CD14-positive monocyte (primary cell): ENCODE results near the gene CISH. TPM values are rescaled to one million over a fixed set of nuclear protein-coding genes. Genes with fewer than 3 reads are reported as not detected.
A peak's percentile ranks its signal among the peaks of the same experiment; 100 is the strongest.

ENCODE experiments used
- DNase-seq, 3 donors: peaks; one replicate each; pipeline ENCODE4 v3.0.0-alpha.2; 2011 to 2022
- H2AFZ ChIP-seq: 2 replicates; pipeline ENCODE4 v1.6.0; 2012; ENCODE audit warnings: mild to moderate bottlenecking, low read depth, low read length, inconsistent platforms; ENCODE audit not compliant: insufficient read depth, poor library complexity, severe bottlenecking
- H3K27ac ChIP-seq, 2 donors: 1 replicate in 1 of 2; 2 replicates in 1 of 2; pipeline ENCODE4 v1.5.1; 2012 to 2013; ENCODE audit warnings: low read length in 2 of 2, control low read depth in 1 of 2, inconsistent platforms in 1 of 2, low read depth in 1 of 2, mild to moderate bottlenecking in 1 of 2
- H3K27me3 ChIP-seq, 2 donors: one replicate each; pipeline versions ENCODE4 v1.6.0 to v1.6.1; 2011 to 2013; ENCODE audit warnings: low read length in 2 of 2; ENCODE audit not compliant: control insufficient read depth in 2 of 2, insufficient read depth in 2 of 2
- H3K36me3 ChIP-seq, 2 donors: replicated peaks in 1 of 2; 1 replicate in 1 of 2; 2 replicates in 1 of 2; pipeline versions ENCODE4 v1.5.1 to v1.6.1; 2012 to 2013; ENCODE audit warnings: low read length in 2 of 2, control low read depth in 1 of 2, inconsistent platforms in 1 of 2, mild to moderate bottlenecking in 1 of 2; ENCODE audit not compliant: insufficient read depth in 2 of 2, control insufficient read depth in 1 of 2
- H3K4me1 ChIP-seq, 2 donors: 1 replicate in 1 of 2; 2 replicates in 1 of 2; pipeline versions ENCODE4 v1.5.1 to v1.6.1; 2012 to 2013; ENCODE audit warnings: low read length in 2 of 2, control low read depth in 1 of 2, inconsistent platforms in 1 of 2, mild to moderate bottlenecking in 1 of 2, moderate library complexity in 1 of 2; ENCODE audit not compliant: insufficient read depth in 2 of 2, control insufficient read depth in 1 of 2
- H3K4me2 ChIP-seq: replicated peaks from 2 replicates; pipeline ENCODE3; 2012; ENCODE audit warnings: low read length, moderate library complexity, mild to moderate bottlenecking; ENCODE audit not compliant: poor library complexity, severe bottlenecking; ENCODE audit errors: extremely low read depth
- H3K4me3 ChIP-seq, 3 experiments: fragments of 200-600 bp in 1 of 3; sonication (generic) in 1 of 3; replicated peaks in 1 of 3; 1 replicate in 2 of 3; 2 replicates in 1 of 3; pipeline ENCODE4 v1.5.1; 2011 to 2013; ENCODE audit warnings: low read length in 3 of 3, mild to moderate bottlenecking in 3 of 3, control low read depth in 2 of 3, low read depth in 2 of 3, inconsistent platforms in 1 of 3, moderate library complexity in 1 of 3
- H3K79me2 ChIP-seq: 2 replicates; pipeline ENCODE4 v1.6.0; 2012; ENCODE audit warnings: mild to moderate bottlenecking, control low read depth, inconsistent platforms, low read length, moderate library complexity; ENCODE audit not compliant: insufficient read depth
- H3K9ac ChIP-seq: 2 replicates; pipeline ENCODE4 v1.6.0; 2017; ENCODE audit warnings: low read length, mild to moderate bottlenecking; ENCODE audit not compliant: insufficient read depth, poor library complexity, severe bottlenecking
- H3K9me3 ChIP-seq, 2 donors: replicated peaks in 1 of 2; 1 replicate in 1 of 2; 2 replicates in 1 of 2; pipeline versions ENCODE4 v1.5.1 to v1.6.1; 2012 to 2013; ENCODE audit warnings: low read length in 2 of 2, control low read depth in 1 of 2; ENCODE audit not compliant: control insufficient read depth in 1 of 2, insufficient read depth in 1 of 2
- H4K20me1 ChIP-seq: 2 replicates; pipeline ENCODE4 v1.6.0; 2012; ENCODE audit warnings: mild to moderate bottlenecking, low read length, control low read depth, moderate library complexity; ENCODE audit not compliant: insufficient read depth
- H3K27ac Mint-ChIP-seq, 7 donors: one replicate each; pipeline ENCODE4 v1.8.0; 2020; ENCODE audit warnings: mild to moderate bottlenecking in 7 of 7, mixed read lengths in 7 of 7, moderate library complexity in 6 of 7, inconsistent platforms in 2 of 7
- H3K27me3 Mint-ChIP-seq, 3 donors: one replicate each; pipeline ENCODE4 v1.8.0; 2021 to 2022; ENCODE audit warnings: low read depth in 3 of 3, mild to moderate bottlenecking in 3 of 3, mixed read lengths in 3 of 3, moderate library complexity in 3 of 3, inconsistent platforms in 1 of 3
- H3K36me3 Mint-ChIP-seq, 2 donors: one replicate each; pipeline ENCODE4 v1.8.0; 2020; ENCODE audit warnings: mixed read lengths in 2 of 2, inconsistent platforms in 1 of 2, mild to moderate bottlenecking in 1 of 2
- H3K4me1 Mint-ChIP-seq: one replicate; pipeline ENCODE4 v1.8.0; 2020; ENCODE audit warnings: mild to moderate bottlenecking, mixed read lengths
- H3K4me3 Mint-ChIP-seq, 2 donors: one replicate each; pipeline ENCODE4 v1.8.0; 2020; ENCODE audit warnings: mild to moderate bottlenecking in 2 of 2, mixed read lengths in 2 of 2, moderate library complexity in 1 of 2
- H3K9me3 Mint-ChIP-seq, 7 donors: one replicate each; pipeline ENCODE4 v1.8.0; 2020 to 2022; ENCODE audit warnings: mixed read lengths in 7 of 7, mild to moderate bottlenecking in 6 of 7, moderate library complexity in 6 of 7, inconsistent platforms in 2 of 7
- CTCF ChIP-seq: fragments of 200-600 bp; IDR thresholded peaks from one replicate; pipeline ENCODE4 v1.8.0; 2022; ENCODE audit warnings: antibody characterized with exemption, mild to moderate bottlenecking
- WGBS: methylation state at CpG from one replicate; pipeline ENCODE4 v1.1.5; 2013; ENCODE audit warnings: missing lambda C conversion rate; ENCODE audit not compliant: insufficient coverage; 5-methylcytosine and 5-hydroxymethylcytosine counted together
- intact Hi-C, 2 donors: fragments of 100-400 bp; cut with micrococcal nuclease; formaldehyde crosslinking; loops; one replicate each; pipeline versions ENCODE4 v1.15.0 to v1.15.1; 2023
- polyA plus RNA-seq, 3 donors: library from polyadenylated mRNA; depleted of rRNA in 1 of 3; unstranded in 2 of 3; stranded (reverse) in 1 of 3; fragments of 300-500 nt in 2 of 3; fragments of >200 nt in 1 of 3; fragmentation: Illumina TruSeq in 2 of 3; gene quantifications; 1 replicate in 2 of 3; 2 replicates in 1 of 3; pipeline ENCODE4 v1.2.3, GENCODE V29; 2012 to 2021

Gene CISH
- polyA plus RNA-seq, 3 donors, result 2.9 to 20.1 (median 6.2) TPM

- Mint-ChIP-seq H3K36me3 (peaks cover 17 to 24% of the 10 kb centered on the region in 2 donors), H3K9me3 (no peaks in the 10 kb centered on the region), H3K27ac (peak overlapping the region in 1 of 7 donors; percentile 65), H3K4me1 (peaks cover 34% of the 10 kb centered on the region), H3K4me3 (no peak overlapping the region), H3K27me3 (no peaks in the 10 kb centered on the region)
- Histone ChIP-seq H3K36me3 (peaks cover 7 to 22% of the 10 kb centered on the region in 2 donors), H3K9ac (no peak overlapping the region), H4K20me1 (no peaks in the 10 kb centered on the region), H3K4me3 (no peak overlapping the region), H3K4me1 (peaks cover 20 to 39% of the 10 kb centered on the region in 2 donors), H3K79me2 (peaks cover 9% of the 10 kb centered on the region), H2AFZ (no peak overlapping the region), H3K27me3 (no peaks in the 10 kb centered on the region), H3K9me3 (no peaks in the 10 kb centered on the region), H3K27ac (peak overlapping the region in 1 of 2 donors; percentile 14), H3K4me2 (no peak overlapping the region)
- TF ChIP-seq CTCF, result no peak
- WGBS, result 86% methylated on average over 3 of the region's 4 CpGs
- DNase-seq, result no peak
- intact Hi-C loops, result loop anchor here (1.0 to 10.0 kb wide), 3 partner anchors 39 to 82 kb away; no protein-coding TSS in a partner anchor
Observed at GRCh38 chr3:50572801-50573371, 38.7 kb downstream of the CISH start.

GRCh38 chr3:50572158-50572557, 39.4 kb downstream of the CISH start:
- Histone ChIP-seq H3K4me1 (peaks cover 24 to 46% of the 10 kb centered on the region in 2 donors), H4K20me1 (no peaks in the 10 kb centered on the region), H3K27ac (peak overlapping the region in 1 of 2 donors; percentile 14), H3K4me3 (no peak overlapping the region), H3K4me2 (no peak overlapping the region), H3K27me3 (no peaks in the 10 kb centered on the region), H3K9ac (no peak overlapping the region), H3K9me3 (no peaks in the 10 kb centered on the region), H3K79me2 (peaks cover 9% of the 10 kb centered on the region), H3K36me3 (peaks cover 2 to 15% of the 10 kb centered on the region in 2 donors), H2AFZ (no peak overlapping the region)
- H3K27me3 Mint-ChIP-seq, result peaks cover 0 to under 1% (median 0%) of the 10 kb centered on the region in 3 donors
- 11% methylated on average over 1 of the region's 1 CpG for WGBS
- H3K36me3 Mint-ChIP-seq, result peaks cover 10 to 17% of the 10 kb centered on the region in 2 donors
- H3K9me3 Mint-ChIP-seq, result no peaks in the 10 kb centered on the region
- TF ChIP-seq CTCF, result peak; percentile 95
- intact Hi-C loops, result loop anchor here (1.0 to 10.0 kb wide), 3 partner anchors 40 to 83 kb away; no protein-coding TSS in a partner anchor
- H3K27ac Mint-ChIP-seq, result peak overlapping the region in 3 of 7 donors; percentile 36 to 73 (median 65)
- no peak overlapping the region for H3K4me3 Mint-ChIP-seq
- H3K4me1 Mint-ChIP-seq, result peaks cover 38% of the 10 kb centered on the region
- DNase-seq, result peak; percentile 71 to 81 (median 75)
